ENCODE measurements around the gene SLCO3A1.

Gene SLCO3A1

DNA sequence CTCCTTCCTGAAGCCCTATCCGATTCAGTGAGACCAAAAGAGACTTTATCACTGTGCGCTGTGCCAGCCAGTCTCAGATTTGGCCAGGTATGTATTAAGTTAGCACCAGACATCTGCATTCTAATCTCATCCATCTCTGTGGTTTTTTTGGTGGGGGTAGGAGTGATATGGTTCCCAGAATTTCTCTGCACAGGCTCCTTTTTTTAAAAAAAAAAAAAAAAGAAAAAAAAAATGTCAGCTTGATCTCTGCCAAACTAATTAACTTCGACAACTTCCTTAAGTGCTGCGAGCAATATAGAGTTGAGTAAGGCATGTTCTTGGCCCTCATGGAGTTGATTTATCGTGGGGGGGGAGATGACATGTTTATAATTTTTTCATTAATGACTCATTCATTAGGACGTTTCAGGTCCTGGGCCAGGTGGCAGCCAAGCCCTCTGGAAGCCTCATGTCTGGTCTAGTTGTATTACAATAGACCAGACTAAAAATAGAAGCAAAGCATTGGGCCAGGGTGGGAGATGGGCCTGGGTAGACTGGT is 12.9 kb downstream of the SLCO3A1 start:
- peaks cover 30% of the 10 kb centered on the region for H3K4me1 ChIP-seq (ENCODE audit: insufficient read depth, low read length)
- no peak overlapping the region for H3K9ac ChIP-seq (ENCODE audit: low read depth, low read length)
- no peaks in the 10 kb centered on the region for H3K9me3 ChIP-seq (ENCODE audit: control insufficient read depth, insufficient read depth, low read length)
- H3K36me3 ChIP-seq (ENCODE audit: insufficient read depth, low read length) = no peaks in the 10 kb centered on the region

DNA sequence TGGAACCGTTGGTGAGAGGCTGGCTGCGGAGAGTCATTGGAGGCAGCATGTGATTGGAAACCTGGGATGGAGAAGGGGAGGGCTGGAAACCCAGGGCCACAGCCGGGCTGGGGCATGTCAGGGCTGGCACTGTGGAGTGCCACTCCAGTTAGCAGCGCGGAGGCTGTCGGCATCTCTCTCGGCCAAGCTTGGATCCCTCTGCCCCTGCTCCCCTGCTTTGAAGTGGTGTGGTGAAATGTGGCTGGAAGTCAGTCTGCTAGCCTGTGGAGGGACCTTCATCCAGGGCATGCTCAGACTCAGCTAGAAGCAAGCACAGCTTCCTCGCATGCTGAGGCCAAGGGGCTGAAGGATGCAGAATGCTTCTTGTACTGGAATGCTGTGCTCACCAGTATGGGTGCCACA is 13.5 kb downstream of the SLCO3A1 start:
- peaks cover 30% of the 10 kb centered on the region for H3K4me1 ChIP-seq (ENCODE audit: insufficient read depth, low read length)
- no peak overlapping the region for H3K9ac ChIP-seq (ENCODE audit: low read depth, low read length)
- no peaks in the 10 kb centered on the region for H3K36me3 ChIP-seq (ENCODE audit: insufficient read depth, low read length)
- H3K9me3 ChIP-seq (ENCODE audit: control insufficient read depth, insufficient read depth, low read length) = no peaks in the 10 kb centered on the region

GRCh38 chr15:91867581-91868026 is 14.1 kb downstream of the SLCO3A1 start:
- Histone ChIP-seq H3K36me3 (ENCODE audit: insufficient read depth, low read length) (no peaks in the 10 kb centered on the region), H3K9ac (ENCODE audit: low read depth, low read length) (no peak overlapping the region), H3K4me1 (ENCODE audit: insufficient read depth, low read length) (peaks cover 30% of the 10 kb centered on the region), H3K9me3 (ENCODE audit: control insufficient read depth, insufficient read depth, low read length) (no peaks in the 10 kb centered on the region)

DNA sequence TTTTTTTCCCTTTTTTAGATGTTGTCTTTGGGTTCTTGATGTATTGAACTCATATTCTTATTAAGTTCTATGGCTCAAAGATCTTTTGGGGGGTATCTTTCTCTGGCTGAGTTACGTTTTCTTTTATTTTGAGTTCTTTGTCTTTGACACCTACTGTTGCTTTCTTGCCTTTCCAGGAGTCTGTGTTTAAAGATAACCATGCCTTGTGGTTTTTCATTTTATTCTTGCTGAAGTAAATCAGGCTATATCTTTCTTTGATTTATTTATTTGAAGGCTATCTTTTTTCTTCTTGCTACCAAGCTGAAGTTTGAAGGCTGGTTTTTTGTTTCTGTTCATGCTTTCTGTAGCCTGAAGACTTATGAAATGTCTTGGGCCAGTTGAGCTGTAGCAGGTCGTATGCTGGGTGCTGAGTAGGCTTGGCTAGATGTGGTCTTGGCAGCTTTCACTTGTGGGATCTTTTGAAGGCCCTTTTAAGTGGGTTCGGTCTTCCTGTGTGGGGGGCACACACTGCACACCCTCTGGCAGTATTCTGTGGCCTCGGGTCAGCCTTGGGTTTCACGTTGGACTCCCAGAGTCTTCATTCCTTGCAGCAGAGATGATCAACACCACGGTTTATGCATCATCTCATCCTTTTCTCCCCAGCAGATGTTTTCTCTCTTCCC is 17.5 kb downstream of the SLCO3A1 start:
- Histone ChIP-seq H3K36me3 (ENCODE audit: insufficient read depth, low read length) (no peaks in the 10 kb centered on the region), H3K9me3 (ENCODE audit: control insufficient read depth, insufficient read depth, low read length) (no peaks in the 10 kb centered on the region), H3K4me1 (ENCODE audit: insufficient read depth, low read length) (peaks cover 15% of the 10 kb centered on the region), H3K9ac (ENCODE audit: low read depth, low read length) (no peak overlapping the region)

GRCh38 chr15:91871837-91872236 is 18.3 kb downstream of the SLCO3A1 start:
- Histone ChIP-seq H3K9ac (ENCODE audit: low read depth, low read length) (no peak overlapping the region), H3K36me3 (ENCODE audit: insufficient read depth, low read length) (no peaks in the 10 kb centered on the region), H3K4me1 (ENCODE audit: insufficient read depth, low read length) (peaks cover 7% of the 10 kb centered on the region), H3K9me3 (ENCODE audit: control insufficient read depth, insufficient read depth, low read length) (no peaks in the 10 kb centered on the region)

DNA sequence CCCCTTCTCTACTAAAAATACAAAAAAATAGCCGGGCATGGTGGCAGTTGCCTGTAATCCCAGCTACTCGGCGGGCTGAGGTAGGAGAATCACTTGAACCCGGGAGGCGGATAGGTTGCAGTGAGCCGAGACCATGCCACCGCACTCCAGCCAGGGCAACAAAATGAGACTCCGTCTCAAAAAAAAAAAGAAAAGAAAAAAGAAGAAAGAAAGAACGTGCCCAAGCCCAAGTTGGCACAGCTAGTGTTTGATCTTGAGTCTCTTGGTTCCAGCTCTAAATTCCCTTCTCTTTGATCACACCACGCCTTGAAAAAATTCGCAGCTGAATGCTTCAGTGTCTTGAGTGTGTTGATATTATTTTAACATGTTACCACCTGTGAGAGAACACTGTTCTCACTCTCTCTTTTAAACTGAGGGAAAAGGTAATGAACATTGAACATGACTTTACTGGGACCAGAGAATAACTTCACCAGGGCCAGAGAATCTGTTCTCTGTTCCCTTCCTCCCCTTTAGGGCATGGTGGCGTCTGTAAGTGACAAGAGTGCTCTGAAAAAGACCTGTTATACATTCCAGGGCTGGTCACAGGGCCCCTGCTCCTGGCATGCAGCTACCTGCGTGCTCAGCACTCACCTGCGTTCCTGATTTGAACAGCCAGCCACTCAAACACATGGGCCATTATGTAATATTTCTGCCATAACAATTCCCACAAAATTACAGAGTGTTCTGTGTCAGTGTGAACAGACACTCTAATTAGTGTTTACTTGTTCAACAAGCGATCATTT is 19.0 kb downstream of the SLCO3A1 start:
- H3K9me3 ChIP-seq (ENCODE audit: control insufficient read depth, insufficient read depth, low read length) = no peaks in the 10 kb centered on the region
- H3K36me3 ChIP-seq (ENCODE audit: insufficient read depth, low read length) = no peaks in the 10 kb centered on the region
- no peaks in the 10 kb centered on the region; the same call in 1 of the 2 replicates for H3K4me1 ChIP-seq (ENCODE audit: insufficient read depth, low read length)
- H3K9ac ChIP-seq (ENCODE audit: low read depth, low read length) = no peak overlapping the region

GRCh38 chr15:91873138-91873536 is 19.6 kb downstream of the SLCO3A1 start:
- no peaks in the 10 kb centered on the region for H3K9me3 ChIP-seq (ENCODE audit: control insufficient read depth, insufficient read depth, low read length)
- H3K36me3 ChIP-seq (ENCODE audit: insufficient read depth, low read length) = no peaks in the 10 kb centered on the region
- H3K4me1 ChIP-seq (ENCODE audit: insufficient read depth, low read length) = no peaks in the 10 kb centered on the region; the same call in 1 of the 2 replicates
- H3K9ac ChIP-seq (ENCODE audit: low read depth, low read length) = no peak overlapping the region

DNA sequence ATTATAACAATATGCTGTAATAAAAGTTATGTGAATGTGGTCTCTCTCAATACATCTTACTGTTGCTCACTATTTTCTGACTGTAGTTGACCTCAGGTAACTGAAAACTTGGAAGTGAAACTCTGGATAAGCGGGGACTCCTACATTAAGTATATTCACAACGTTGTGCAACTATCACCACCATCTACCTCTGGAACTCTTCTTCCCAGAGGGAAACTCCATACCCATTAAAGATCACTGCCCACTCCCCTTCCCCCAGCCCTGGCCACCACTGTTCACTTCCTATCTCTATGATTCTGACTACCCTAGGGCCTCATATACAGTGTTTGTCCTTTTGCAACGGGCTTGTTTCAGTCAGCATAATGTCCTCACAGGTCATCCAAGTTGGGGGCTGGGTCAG is 20.7 kb downstream of the SLCO3A1 start:
- Histone ChIP-seq H3K36me3 (ENCODE audit: insufficient read depth, low read length) (no peaks in the 10 kb centered on the region), H3K9me3 (ENCODE audit: control insufficient read depth, insufficient read depth, low read length) (no peaks in the 10 kb centered on the region), H3K4me1 (ENCODE audit: insufficient read depth, low read length) (no peaks in the 10 kb centered on the region; the same call in 1 of the 2 replicates), H3K9ac (ENCODE audit: low read depth, low read length) (no peak overlapping the region)

GRCh38 chr15:91874992-91875660 is 21.6 kb downstream of the SLCO3A1 start:
- H3K9me3 ChIP-seq (ENCODE audit: control insufficient read depth, insufficient read depth, low read length) = no peaks in the 10 kb centered on the region
- no peak overlapping the region for H3K9ac ChIP-seq (ENCODE audit: low read depth, low read length)

GRCh38 chr15:91876187-91876586 is 22.7 kb downstream of the SLCO3A1 start:
- no peaks in the 10 kb centered on the region for H3K36me3 ChIP-seq (ENCODE audit: insufficient read depth, low read length)

More at GRCh38 chr15:91874992-91875660, 21.6 kb downstream of the SLCO3A1 start:
- Histone ChIP-seq H3K4me1 (ENCODE audit: insufficient read depth, low read length) (no peaks in the 10 kb centered on the region; the same call in 1 of the 2 replicates), H3K36me3 (ENCODE audit: insufficient read depth, low read length) (no peaks in the 10 kb centered on the region)

DNA sequence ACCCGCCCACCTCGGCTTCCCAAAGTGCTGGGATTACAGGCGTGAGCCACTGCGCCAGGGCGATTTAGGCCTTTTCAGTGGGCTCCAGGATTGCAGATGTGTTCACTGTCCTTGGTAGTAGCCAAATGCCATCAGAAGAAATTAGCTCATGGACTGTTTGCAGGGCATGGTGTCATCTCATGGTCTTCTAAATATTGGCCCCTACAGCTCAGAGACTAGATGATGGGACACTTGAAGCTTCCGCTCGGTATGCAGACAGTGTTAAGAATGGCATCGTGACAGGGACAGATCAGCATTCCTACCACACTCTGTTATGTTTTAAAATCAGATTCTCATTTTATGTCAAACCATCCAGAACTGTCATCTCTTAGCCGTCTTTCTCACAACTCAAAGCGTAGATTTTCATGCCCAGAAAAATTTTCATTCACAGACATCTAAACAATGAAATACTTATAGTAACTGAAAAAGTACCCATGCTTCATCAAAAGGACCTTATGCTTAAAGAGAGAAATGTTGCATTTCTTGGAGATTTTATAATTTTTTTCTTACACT is 24.9 kb downstream of the SLCO3A1 start:
- H3K9me3 ChIP-seq (ENCODE audit: control insufficient read depth, insufficient read depth, low read length) = no peaks in the 10 kb centered on the region
- no peaks in the 10 kb centered on the region for H3K36me3 ChIP-seq (ENCODE audit: insufficient read depth, low read length)
- H3K4me1 ChIP-seq (ENCODE audit: insufficient read depth, low read length) = peaks cover 19% of the 10 kb centered on the region
- no peak overlapping the region for H3K9ac ChIP-seq (ENCODE audit: low read depth, low read length)

More at GRCh38 chr15:91876187-91876586, 22.7 kb downstream of the SLCO3A1 start:
- Histone ChIP-seq H3K9ac (ENCODE audit: low read depth, low read length) (no peak overlapping the region), H3K9me3 (ENCODE audit: control insufficient read depth, insufficient read depth, low read length) (no peaks in the 10 kb centered on the region), H3K4me1 (ENCODE audit: insufficient read depth, low read length) (peaks cover 3% of the 10 kb centered on the region; the same call in 1 of the 2 replicates)

DNA sequence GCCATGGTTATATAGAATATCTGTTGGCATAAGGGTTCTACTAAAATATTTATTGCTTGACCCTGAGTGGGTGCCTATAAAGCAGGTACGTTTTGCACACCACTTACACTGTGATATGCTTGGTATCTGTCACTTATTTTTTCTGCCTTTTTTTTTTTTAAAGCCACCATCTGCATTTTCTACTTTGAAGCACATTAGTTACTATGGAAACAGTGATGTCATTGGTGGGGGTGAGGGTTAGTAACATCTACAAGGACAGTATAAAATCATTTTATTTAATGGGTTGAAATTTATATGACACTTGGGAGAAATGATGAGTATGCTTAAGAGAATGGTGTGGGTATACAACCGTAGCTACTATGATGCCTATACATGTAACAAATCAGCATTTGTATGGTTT is 25.6 kb downstream of the SLCO3A1 start:
- H3K4me1 ChIP-seq (ENCODE audit: insufficient read depth, low read length) = peaks cover 19% of the 10 kb centered on the region
- no peaks in the 10 kb centered on the region for H3K9me3 ChIP-seq (ENCODE audit: control insufficient read depth, insufficient read depth, low read length)
- H3K36me3 ChIP-seq (ENCODE audit: insufficient read depth, low read length) = no peaks in the 10 kb centered on the region
- H3K9ac ChIP-seq (ENCODE audit: low read depth, low read length) = no peak overlapping the region

- Histone ChIP-seq H3K36me3 (ENCODE audit: insufficient read depth, low read length) (no peaks in the 10 kb centered on the region), H3K9me3 (ENCODE audit: control insufficient read depth, insufficient read depth, low read length) (no peaks in the 10 kb centered on the region), H3K9ac (ENCODE audit: low read depth, low read length) (no peak overlapping the region), H3K4me1 (ENCODE audit: insufficient read depth, low read length) (peaks cover 19% of the 10 kb centered on the region)
Measured at GRCh38 chr15:91880373-91880772, 26.9 kb downstream of the SLCO3A1 start.

Data from ES-I3 (cell line).